Measurements from ENCODE around the gene PRPH2.
"Not testable (repeated sequence)": the region's sequence is repeated elsewhere in the genome, so short reads cannot be mapped to it uniquely, and the experiment has no call there.

Gene PRPH2

GRCh38 chr6:42742116-42742894 lies 19.9 kb upstream of the PRPH2 start:
- no peak for DNase-seq

- no peak for DNase-seq
Observed at GRCh38 chr6:42740725-42741124, 18.3 kb upstream of the PRPH2 start.

GRCh38 chr6:42735976-42736375 lies 13.6 kb upstream of the PRPH2 start:
- DNase-seq, result no peak

GRCh38 chr6:42733867-42734481 lies 11.6 kb upstream of the PRPH2 start:
- not testable (repeated sequence) for DNase-seq

- no peak for DNase-seq
Observed at GRCh38 chr6:42729731-42730130, 7.3 kb upstream of the PRPH2 start.

GRCh38 chr6:42727627-42728026 lies 5.2 kb upstream of the PRPH2 start:
- DNase-seq, result no peak

GRCh38 chr6:42727087-42727611 lies 4.8 kb upstream of the PRPH2 start:
- DNase-seq, result no peak

GRCh38 chr6:42726485-42727086 lies 4.2 kb upstream of the PRPH2 start:
- peak in 4 of 5 experiments; percentile 46 to 93 (median 62) for DNase-seq

GRCh38 chr6:42726026-42726425 lies 3.6 kb upstream of the PRPH2 start:
- no peak for DNase-seq

- DNase-seq, result no peak
Observed at GRCh38 chr6:42724825-42725224, 2.4 kb upstream of the PRPH2 start.

- DNase-seq, result no peak
Observed at GRCh38 chr6:42720739-42721138, 1.7 kb downstream of the PRPH2 start.

- DNase-seq, result no peak
Observed at GRCh38 chr6:42715871-42716270, 6.5 kb downstream of the PRPH2 start.

GRCh38 chr6:42714098-42714761 lies 8.2 kb downstream of the PRPH2 start:
- DNase-seq, result no peak

- no peak for DNase-seq
Observed at GRCh38 chr6:42711930-42712329, 10.5 kb downstream of the PRPH2 start.

- no peak for DNase-seq
Observed at GRCh38 chr6:42710316-42710715, 12.1 kb downstream of the PRPH2 start.

GRCh38 chr6:42709871-42710270 lies 12.5 kb downstream of the PRPH2 start:
- no peak for DNase-seq

GRCh38 chr6:42708096-42708495 lies 14.3 kb downstream of the PRPH2 start:
- DNase-seq, result no peak

- no peak for DNase-seq
Observed at GRCh38 chr6:42707595-42707994, 14.8 kb downstream of the PRPH2 start.

GRCh38 chr6:42704937-42705374 lies 17.4 kb downstream of the PRPH2 start:
- DNase-seq, result no peak

GRCh38 chr6:42704251-42704936 lies 18.0 kb downstream of the PRPH2 start:
- no peak for DNase-seq

GRCh38 chr6:42702786-42703185 lies 19.6 kb downstream of the PRPH2 start:
- not testable (repeated sequence) for DNase-seq

GRCh38 chr6:42702200-42702599 lies 20.2 kb downstream of the PRPH2 start:
- DNase-seq, result no peak

- DNase-seq, result no peak
Observed at GRCh38 chr6:42698217-42698616, 24.2 kb downstream of the PRPH2 start.

All from T-helper 2 cell (primary cell).